OCI-LY7 (cell line): Measurements from ENCODE around the gene EFNA5.

Experiments
- EZH2phosphoT487 ChIP-seq: fragments of 200-600 bp; sonication (generic); IDR thresholded peaks from 2 replicates; pipeline ENCODE4 v1.6.1; 2018; ENCODE audit warnings: low read depth, borderline replicate concordance, mild to moderate bottlenecking, mixed run types, antibody characterized with exemption, low read length, moderate library complexity, mixed read lengths
- TF ChIP-seq, protein P1 (sequence below): fragments of 200-600 bp; sonication (generic); conservative IDR thresholded peaks from 2 replicates; pipeline ENCODE4 v1.5.1; 2014; ENCODE audit warnings: mild to moderate bottlenecking, antibody characterized with exemption, low read length, moderate library complexity, mixed read lengths

DNA sequence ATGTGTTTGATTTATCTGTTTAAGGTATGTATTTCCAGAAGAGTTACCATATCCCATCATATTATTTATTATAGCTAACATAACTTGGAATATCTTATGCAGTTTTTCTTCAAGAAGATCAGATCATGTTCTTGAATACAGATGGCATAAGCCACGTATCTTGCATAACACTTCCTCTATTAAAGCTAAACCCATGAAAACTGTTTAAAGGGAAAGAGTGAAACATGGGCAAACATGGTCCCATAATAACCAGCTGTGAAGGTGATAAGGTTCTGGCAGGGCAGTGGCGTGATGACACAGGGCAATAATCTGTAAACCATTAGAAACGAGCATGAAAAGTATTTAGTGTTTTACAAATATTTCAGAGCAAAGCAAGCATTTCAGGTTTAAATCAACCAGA lies 34.2 kb downstream of the EFNA5 start:
- TF ChIP-seq, protein P1, sequence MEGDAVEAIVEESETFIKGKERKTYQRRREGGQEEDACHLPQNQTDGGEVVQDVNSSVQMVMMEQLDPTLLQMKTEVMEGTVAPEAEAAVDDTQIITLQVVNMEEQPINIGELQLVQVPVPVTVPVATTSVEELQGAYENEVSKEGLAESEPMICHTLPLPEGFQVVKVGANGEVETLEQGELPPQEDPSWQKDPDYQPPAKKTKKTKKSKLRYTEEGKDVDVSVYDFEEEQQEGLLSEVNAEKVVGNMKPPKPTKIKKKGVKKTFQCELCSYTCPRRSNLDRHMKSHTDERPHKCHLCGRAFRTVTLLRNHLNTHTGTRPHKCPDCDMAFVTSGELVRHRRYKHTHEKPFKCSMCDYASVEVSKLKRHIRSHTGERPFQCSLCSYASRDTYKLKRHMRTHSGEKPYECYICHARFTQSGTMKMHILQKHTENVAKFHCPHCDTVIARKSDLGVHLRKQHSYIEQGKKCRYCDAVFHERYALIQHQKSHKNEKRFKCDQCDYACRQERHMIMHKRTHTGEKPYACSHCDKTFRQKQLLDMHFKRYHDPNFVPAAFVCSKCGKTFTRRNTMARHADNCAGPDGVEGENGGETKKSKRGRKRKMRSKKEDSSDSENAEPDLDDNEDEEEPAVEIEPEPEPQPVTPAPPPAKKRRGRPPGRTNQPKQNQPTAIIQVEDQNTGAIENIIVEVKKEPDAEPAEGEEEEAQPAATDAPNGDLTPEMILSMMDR, result no peak
- TF ChIP-seq EZH2phosphoT487, result no peak
